ENCODE results near the gene AMD1. TPM values are rescaled to one million over a fixed set of nuclear protein-coding genes. Genes with fewer than 3 reads are reported as not detected.
A peak's percentile ranks its signal among the peaks of the same experiment; 100 is the strongest.

Gene AMD1
- total and polyA plus RNA-seq, 7 experiments from 2014 or later: 54.9 to 105 (median 66.8) TPM

DNA sequence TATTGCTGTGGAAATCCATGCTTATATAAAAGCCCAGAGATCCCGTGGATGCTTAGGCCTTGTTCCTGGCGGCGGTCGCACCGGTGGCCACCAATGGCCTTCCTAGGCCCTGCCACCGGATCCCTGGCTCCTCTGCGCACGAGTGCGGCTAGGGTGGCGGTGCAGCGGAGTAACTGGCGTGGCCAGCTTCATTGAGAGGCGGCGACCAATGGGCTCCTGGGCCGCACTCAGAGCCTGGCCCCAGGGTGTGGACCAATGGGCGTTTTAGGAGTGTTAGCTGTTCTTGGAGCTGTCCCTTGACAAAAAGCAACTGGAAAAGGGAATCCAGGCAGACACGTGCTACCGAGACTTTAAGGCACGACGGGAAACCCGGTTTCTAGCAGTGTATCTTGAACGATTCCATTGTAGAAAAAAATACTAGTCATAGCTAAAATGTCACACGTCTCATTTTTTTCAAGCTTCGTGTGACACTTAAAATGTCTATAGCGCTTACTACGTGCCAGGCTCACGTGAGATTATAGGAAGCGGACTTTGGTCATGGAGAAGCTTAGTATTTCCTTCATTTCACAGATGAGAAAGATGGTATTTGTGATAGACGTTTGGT lies 1.7 kb downstream of the AMD1 start:
- intact Hi-C loops (cut with micrococcal nuclease): loop anchor here (2.0 to 10.0 kb wide), 8 partner anchors 15 to 1861 kb away; partner anchors contain the start of genes CD164 (in 1 of the 2), CDC40 (in 1 of the 2), PPIL6 (in 1 of the 2) and SMPD2 (in 1 of the 2)
- Mint-ChIP-seq H3K27me3 (no peaks in the 10 kb centered on the region), H3K4me1 (peaks cover 36 to 49% (median 48%) of the 10 kb centered on the region in 7 donors), H3K4me3 (peak overlapping the region in 9 of 10 donors; percentile 92 to 99 (median 97)), H3K9me3 (peaks cover 0 to 5% (median 0%) of the 10 kb centered on the region in 11 donors), H3K36me3 (peaks cover 0 to 5% (median 0%) of the 10 kb centered on the region in 5 donors), H3K27ac (peak overlapping the region in 8 of 9 donors; percentile 89 to 100 (median 94))
- ChIA-PET POLR2A (interaction anchor here (0.5 to 10.5 kb wide), 20 partner anchors 8 to 1771 kb away, joined by 3 to 413 read pairs (median 4); partner anchors contain the start of genes CDK19, GTF3C6, RPF2 and SLC16A10), CTCF (interaction anchor here (1.3 to 4.0 kb wide), 3 partner anchors 61 to 194 kb away, joined by 3 to 33 read pairs (median 7); partner anchors contain the start of gene CDK19)
- peak; percentile 52 for ATAC-seq
- H3K36me3 ChIP-seq (ENCODE audit: control insufficient read depth in 2 of 3, insufficient read depth in 3 of 3, low read length in 3 of 3): peaks cover 0 to 9% (median 0%) of the 10 kb centered on the region in 3 experiments
- peak; percentile 37 to 78 (median 45) for DNase-seq
- peak overlapping the region; percentile 73 for H3K27ac ChIP-seq (ENCODE audit: low read depth, low read length)
- H3K27me3 ChIP-seq (ENCODE audit: control insufficient read depth in 2 of 2, insufficient read depth in 2 of 2, low read length in 2 of 2): no peaks in the 10 kb centered on the region
- H3K9me3 ChIP-seq (ENCODE audit: control insufficient read depth in 2 of 3, low read length in 3 of 3): no peaks in the 10 kb centered on the region
- H3K4me1 ChIP-seq (ENCODE audit: control insufficient read depth in 2 of 2, insufficient read depth in 2 of 2, low read length in 2 of 2): peaks cover 45 to 46% of the 10 kb centered on the region in 2 donors
- H3K4me3 ChIP-seq (ENCODE audit: low read length): peak overlapping the region; percentile 99

DNA sequence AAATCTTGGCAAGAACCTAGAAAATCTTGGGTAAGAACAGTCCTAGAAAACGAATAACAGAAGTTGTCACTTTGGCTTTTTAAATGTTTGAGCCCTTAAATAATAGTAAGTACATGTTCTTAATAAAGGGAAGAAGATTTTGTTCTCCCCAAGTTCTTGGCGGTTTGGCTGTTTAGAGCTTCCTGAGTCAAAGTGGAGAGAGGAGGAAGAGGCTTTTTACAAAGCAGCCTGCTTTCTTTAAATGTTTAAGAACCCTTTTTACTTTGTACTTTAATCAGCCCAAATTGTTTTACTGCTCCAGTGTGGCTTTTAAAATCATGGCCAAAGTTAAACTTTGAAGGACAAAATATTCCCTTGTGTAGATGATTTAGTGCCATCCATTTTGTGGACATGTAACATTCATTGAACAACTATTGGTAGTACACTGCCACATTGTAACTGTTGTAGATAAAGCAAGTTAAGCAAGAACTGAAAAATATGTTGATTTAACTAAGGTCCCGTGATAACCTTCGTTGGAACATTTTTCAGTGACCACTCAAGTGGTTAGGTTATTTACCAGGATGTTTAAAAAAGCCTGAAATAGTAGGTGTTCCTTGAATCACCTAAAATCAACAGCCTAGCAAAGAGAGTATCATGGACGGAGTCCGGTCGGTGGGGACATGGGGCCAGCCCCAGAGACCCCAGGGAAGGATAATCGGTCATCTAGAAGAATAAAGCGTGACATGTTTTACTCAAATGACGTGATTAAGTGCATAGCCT lies 2.4 kb downstream of the AMD1 start:
- peak overlapping the region; percentile 73 for H3K27ac ChIP-seq (ENCODE audit: low read depth, low read length)
- Mint-ChIP-seq H3K27me3 (no peaks in the 10 kb centered on the region), H3K27ac (peak overlapping the region in 8 of 9 donors; percentile 89 to 100 (median 94)), H3K36me3 (peaks cover 0 to 5% (median 0%) of the 10 kb centered on the region in 5 donors), H3K9me3 (peaks cover 0 to 5% (median 0%) of the 10 kb centered on the region in 11 donors), H3K4me3 (peak overlapping the region in 9 of 10 donors; percentile 92 to 99 (median 97)), H3K4me1 (peaks cover 38 to 56% (median 53%) of the 10 kb centered on the region in 7 donors)
- DNase-seq: peak in 1 of 9 donors; percentile 19
- intact Hi-C loops (cut with micrococcal nuclease): loop anchor here (2.0 to 10.0 kb wide), 8 partner anchors 14 to 1862 kb away; partner anchors contain the start of genes CD164 (in 1 of the 2), CDC40 (in 1 of the 2), PPIL6 (in 1 of the 2) and SMPD2 (in 1 of the 2)
- H3K27me3 ChIP-seq (ENCODE audit: control insufficient read depth in 2 of 2, insufficient read depth in 2 of 2, low read length in 2 of 2): no peaks in the 10 kb centered on the region
- ATAC-seq: no peak
- H3K4me1 ChIP-seq (ENCODE audit: control insufficient read depth in 2 of 2, insufficient read depth in 2 of 2, low read length in 2 of 2): peaks cover 52 to 53% of the 10 kb centered on the region in 2 donors
- peaks cover 0 to 9% (median 0%) of the 10 kb centered on the region in 3 experiments for H3K36me3 ChIP-seq (ENCODE audit: control insufficient read depth in 2 of 3, insufficient read depth in 3 of 3, low read length in 3 of 3)
- no peaks in the 10 kb centered on the region for H3K9me3 ChIP-seq (ENCODE audit: control insufficient read depth in 2 of 3, low read length in 3 of 3)
- H3K4me3 ChIP-seq (ENCODE audit: low read length): peak overlapping the region; percentile 99
- ChIA-PET CTCF (interaction anchor here (0.6 to 4.0 kb wide), 6 partner anchors 21 to 194 kb away, joined by 3 to 33 read pairs (median 4); partner anchors contain the start of gene CDK19), POLR2A (interaction anchor here (0.6 to 10.5 kb wide), 16 partner anchors 8 to 333 kb away, joined by 3 to 413 read pairs (median 4); partner anchors contain the start of genes CDK19, GTF3C6, RPF2 and SLC16A10)

- H3K27ac Mint-ChIP-seq: peak overlapping the region in 8 of 9 donors; percentile 37 to 100 (median 94)
- Histone ChIP-seq H3K4me3 (ENCODE audit: low read length) (peak overlapping the region; percentile 99), H3K27me3 (ENCODE audit: control insufficient read depth in 2 of 2, insufficient read depth in 2 of 2, low read length in 2 of 2) (no peaks in the 10 kb centered on the region), H3K27ac (ENCODE audit: low read depth, low read length) (peak overlapping the region; percentile 73), H3K4me1 (ENCODE audit: control insufficient read depth in 2 of 2, insufficient read depth in 2 of 2, low read length in 2 of 2) (peaks cover 55 to 59% of the 10 kb centered on the region in 2 donors), H3K36me3 (ENCODE audit: control insufficient read depth in 2 of 3, insufficient read depth in 3 of 3, low read length in 3 of 3) (peaks cover 0 to 9% (median 0%) of the 10 kb centered on the region in 3 experiments), H3K9me3 (ENCODE audit: control insufficient read depth in 2 of 3, low read length in 3 of 3) (no peaks in the 10 kb centered on the region)
- ChIA-PET CTCF (interaction anchor here (0.6 to 4.0 kb wide), 4 partner anchors 21 to 195 kb away, joined by 3 to 33 read pairs (median 4); partner anchors contain the start of gene CDK19), POLR2A (interaction anchor here (1.2 to 10.5 kb wide), 7 partner anchors 11 to 81 kb away, joined by 3 to 413 read pairs (median 5); partner anchors contain the start of genes CDK19 and GTF3C6)
- ATAC-seq (no peak), DNase-seq (no peak)
- no peaks in the 10 kb centered on the region for H3K27me3 Mint-ChIP-seq
- H3K4me1 Mint-ChIP-seq: peaks cover 40 to 62% (median 59%) of the 10 kb centered on the region in 7 donors
- H3K9me3 Mint-ChIP-seq: peaks cover 0 to 5% (median 0%) of the 10 kb centered on the region in 11 donors
- intact Hi-C loops (cut with micrococcal nuclease): loop anchor here (2.0 to 10.0 kb wide), 8 partner anchors 13 to 1863 kb away; partner anchors contain the start of genes CD164 (in 1 of the 2), CDC40 (in 1 of the 2), PPIL6 (in 1 of the 2) and SMPD2 (in 1 of the 2)
- peaks cover 0 to 5% (median 0%) of the 10 kb centered on the region in 5 donors for H3K36me3 Mint-ChIP-seq
- H3K4me3 Mint-ChIP-seq: peak overlapping the region in 9 of 10 donors; percentile 92 to 99 (median 97)
Observed at GRCh38 chr6:110877569-110877968, 3.0 kb downstream of the AMD1 start.

DNA sequence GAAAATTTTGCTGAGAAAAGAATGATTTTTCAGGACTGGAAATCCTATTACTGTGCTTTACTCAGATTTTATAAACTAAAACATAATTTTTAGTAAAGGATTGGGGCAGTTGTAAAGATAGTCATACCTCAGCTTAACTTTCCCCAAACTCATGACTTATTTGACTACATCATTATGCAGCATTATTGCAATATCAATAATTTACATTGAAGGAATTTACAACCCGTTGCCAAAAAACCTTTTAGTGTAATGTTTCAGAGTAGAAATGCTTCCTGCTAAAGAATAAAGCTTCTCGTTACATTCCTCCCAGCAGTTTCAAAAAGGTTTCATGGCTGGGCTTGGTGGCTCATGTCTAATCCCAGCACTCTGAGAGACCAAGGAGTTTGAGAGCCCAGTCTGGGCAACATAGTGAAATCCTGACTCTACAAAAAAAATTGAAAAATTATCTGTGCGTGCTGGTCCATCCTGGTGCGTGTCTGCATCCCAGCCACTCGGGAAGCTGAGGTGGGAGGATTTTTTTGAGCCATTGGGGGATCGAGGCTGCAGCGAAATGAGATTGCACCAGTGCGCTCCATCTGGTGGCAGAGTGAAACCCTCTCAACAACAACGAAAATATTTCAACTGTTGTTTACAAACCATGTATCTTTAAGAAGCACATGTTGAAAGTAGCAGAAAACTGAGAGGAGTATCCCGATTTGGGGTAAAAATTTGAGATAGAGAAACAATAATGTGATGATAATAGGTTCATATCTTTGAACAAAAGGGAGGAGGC lies 4.4 kb downstream of the AMD1 start:
- no peaks in the 10 kb centered on the region for H3K27me3 ChIP-seq (ENCODE audit: control insufficient read depth in 2 of 2, insufficient read depth in 2 of 2, low read length in 2 of 2)
- H3K4me3 Mint-ChIP-seq: peak overlapping the region in 9 of 10 donors; percentile 72 to 99 (median 94)
- ATAC-seq (no peak), DNase-seq (peak in 7 of 9 donors; percentile 21 to 41 (median 30))
- H3K27ac Mint-ChIP-seq: peak overlapping the region in 8 of 9 donors; percentile 25 to 75 (median 57)
- peaks cover 47 to 75% (median 71%) of the 10 kb centered on the region in 7 donors for H3K4me1 Mint-ChIP-seq
- peaks cover 0 to 5% (median 0%) of the 10 kb centered on the region in 5 donors for H3K36me3 Mint-ChIP-seq
- POLR2A ChIA-PET: interaction anchor here (0.6 to 10.5 kb wide), 12 partner anchors 9 to 1000 kb away, joined by 3 to 413 read pairs (median 4); partner anchors contain the start of genes CDK19 and GTF3C6
- H3K36me3 ChIP-seq (ENCODE audit: control insufficient read depth in 2 of 3, insufficient read depth in 3 of 3, low read length in 3 of 3): peaks cover 0 to 9% (median 0%) of the 10 kb centered on the region in 3 experiments
- peak overlapping the region; percentile 1 for H3K4me3 ChIP-seq (ENCODE audit: low read length)
- H3K27ac ChIP-seq (ENCODE audit: low read depth, low read length): peak overlapping the region; percentile 22
- CTCF ChIA-PET: interaction anchor here (0.7 to 4.0 kb wide), 6 partner anchors 64 to 200 kb away, joined by 3 to 33 read pairs (median 4); partner anchors contain the start of gene CDK19
- intact Hi-C loops (cut with micrococcal nuclease): loop anchor here (1.0 to 10.0 kb wide), 10 partner anchors 70 to 1864 kb away; partner anchors contain the start of genes CD164 (in 1 of the 2), CDC40 (in 1 of the 2), PPIL6 (in 1 of the 2) and SMPD2 (in 1 of the 2)
- peaks cover 55 to 61% of the 10 kb centered on the region in 2 donors for H3K4me1 ChIP-seq (ENCODE audit: control insufficient read depth in 2 of 2, insufficient read depth in 2 of 2, low read length in 2 of 2)
- no peaks in the 10 kb centered on the region for H3K27me3 Mint-ChIP-seq
- no peaks in the 10 kb centered on the region for H3K9me3 ChIP-seq (ENCODE audit: control insufficient read depth in 2 of 3, low read length in 3 of 3)
- H3K9me3 Mint-ChIP-seq: peaks cover 0 to 5% (median 0%) of the 10 kb centered on the region in 11 donors

DNA sequence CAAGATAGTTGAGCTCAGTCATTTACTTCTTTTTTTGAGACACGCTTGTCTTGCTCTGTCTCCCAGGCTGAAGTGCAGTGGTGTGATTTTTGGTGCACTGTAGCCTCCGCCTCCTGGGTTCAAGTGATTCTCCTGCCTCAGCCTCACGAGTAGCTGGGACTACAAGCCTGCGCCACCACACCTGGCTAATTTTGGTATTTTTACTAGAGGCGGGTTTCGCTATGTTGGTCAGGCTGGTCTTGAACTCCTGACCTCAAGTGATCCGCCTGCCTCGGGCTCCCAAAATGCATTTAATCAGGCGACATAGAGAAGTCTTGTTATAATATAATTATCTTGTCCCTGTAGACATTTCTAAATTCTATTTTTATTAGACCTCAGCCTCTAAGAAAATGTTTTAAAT lies 6.1 kb downstream of the AMD1 start:
- H3K36me3 Mint-ChIP-seq: peaks cover 0 to 7% (median 0%) of the 10 kb centered on the region in 5 donors
- no peaks in the 10 kb centered on the region for H3K9me3 Mint-ChIP-seq
- H3K27ac Mint-ChIP-seq: peak overlapping the region in 3 of 9 donors; percentile 14 to 31 (median 14)
- Histone ChIP-seq H3K27ac (ENCODE audit: low read depth, low read length) (no peak overlapping the region), H3K27me3 (ENCODE audit: control insufficient read depth in 2 of 2, insufficient read depth in 2 of 2, low read length in 2 of 2) (no peaks in the 10 kb centered on the region), H3K4me3 (ENCODE audit: low read length) (no peak overlapping the region), H3K4me1 (ENCODE audit: control insufficient read depth in 2 of 2, insufficient read depth in 2 of 2, low read length in 2 of 2) (peaks cover 55 to 71% of the 10 kb centered on the region in 2 donors), H3K9me3 (ENCODE audit: control insufficient read depth in 2 of 3, low read length in 3 of 3) (no peaks in the 10 kb centered on the region), H3K36me3 (ENCODE audit: control insufficient read depth in 2 of 3, insufficient read depth in 3 of 3, low read length in 3 of 3) (peaks cover 0 to 6% (median 0%) of the 10 kb centered on the region in 3 experiments)
- H3K4me3 Mint-ChIP-seq: peak overlapping the region in 8 of 10 donors; percentile 44 to 99 (median 77)
- no peak for ATAC-seq
- H3K27me3 Mint-ChIP-seq: no peaks in the 10 kb centered on the region
- POLR2A ChIA-PET: interaction anchor here (10.5 kb wide), 1 partner anchor 67 kb away, joined by 413 read pairs; the partner anchor contains the start of gene CDK19
- intact Hi-C loops (cut with micrococcal nuclease): no loop called here
- peaks cover 60 to 93% (median 88%) of the 10 kb centered on the region in 7 donors for H3K4me1 Mint-ChIP-seq
- DNase-seq: no peak
- CTCF ChIA-PET: no interaction called here
